K562 (cell line): ENCODE results near the gene MLST8. TPM values are rescaled to one million over a fixed set of nuclear protein-coding genes. Genes with fewer than 3 reads are reported as not detected.

Source experiments
- ATAC-seq: fragments of 200-7000 bp; cut with Tn5 transposase; 3 replicates; pipeline ENCODE4 v1.9.1; 2020; ENCODE audit warnings: moderate library complexity
- BruUV-seq: library from RNA; stranded (reverse); fragments of 400-500 nt; replicated peaks from 2 replicates; lab custom pipeline; 2021; lab: Mats Ljungman, UMichigan
- CTCF ChIA-PET: fragments of 300-600 bp; formaldehyde crosslinking; extraction: SDS; loops from one replicate; lab custom pipeline; 2021; ENCODE audit warnings: low intra/inter-chr PET ratio; lab: Yijun Ruan, JAX
- POLR2A ChIA-PET: fragments of 300-600, 350-650 bp; sonication (Branson Sonifier 250); formaldehyde crosslinking; extraction: SDS; loops from one replicate; lab custom pipeline; 2021; ENCODE audit warnings: antibody characterized with exemption, inconsistent platforms; lab: Yijun Ruan, JAX
- DNase-seq, 4 experiments: peaks; one replicate each; pipeline versions ENCODE4 v3.0.0 to v3.0.0-alpha.2; 2011 to 2018; ENCODE audit warnings: low spot score in 3 of 4, mixed read lengths in 3 of 4; ENCODE audit errors: extremely low read depth in 1 of 4
- FAIRE-seq: peaks from 2 replicates; lab custom pipeline; 2011; peaks lifted over from hg19 to GRCh38; lab: Jason Lieb, UNC
- H2AFZ ChIP-seq: 2 replicates; pipeline ENCODE4 v1.6.0; 2011; ENCODE audit warnings: low read depth, low read length, control low read depth, inconsistent platforms
- H3K27ac ChIP-seq: fragments of 200-600 bp; 3 replicates; pipeline ENCODE4 v1.8.0; 2011; ENCODE audit warnings: low read depth, mild to moderate bottlenecking, control low read depth, inconsistent platforms, low read length, moderate library complexity, mixed read lengths; ENCODE audit errors: extremely low read depth
- H3K27me3 ChIP-seq, 2 experiments: fragments of 300-600 bp in 1 of 2; 2 replicates in 1 of 2; 3 replicates in 1 of 2; pipeline versions ENCODE4 v1.6.0 to v1.8.0; 2011; ENCODE audit warnings: inconsistent platforms in 2 of 2, low read length in 2 of 2, mild to moderate bottlenecking in 1 of 2, mixed read lengths in 1 of 2, moderate library complexity in 1 of 2; ENCODE audit not compliant: control insufficient read depth in 2 of 2, insufficient read depth in 2 of 2
- H3K36me3 ChIP-seq: fragments of 300-600 bp; 3 replicates; pipeline ENCODE4 v1.8.0; 2011; ENCODE audit warnings: mild to moderate bottlenecking, low read length, inconsistent platforms; ENCODE audit not compliant: control insufficient read depth, insufficient read depth
- H3K4me1 ChIP-seq, 2 experiments: fragments of 200-600 bp in 1 of 2; replicated peaks in 1 of 2; 2 replicates in 1 of 2; 3 replicates in 1 of 2; pipeline versions ENCODE4 v1.5.1 to v1.8.0; 2011; ENCODE audit warnings: inconsistent platforms in 2 of 2, low read length in 2 of 2, mild to moderate bottlenecking in 1 of 2, mixed read lengths in 1 of 2, moderate library complexity in 1 of 2; ENCODE audit not compliant: control insufficient read depth in 2 of 2, insufficient read depth in 2 of 2
- H3K4me2 ChIP-seq: 2 replicates; pipeline ENCODE4 v1.6.1; 2011; ENCODE audit warnings: low read length, control low read depth, inconsistent platforms, mixed read lengths; ENCODE audit not compliant: insufficient read depth
- H3K4me3 ChIP-seq: fragments of 200-600 bp; sonication (generic), shearing (Covaris generic); 2 replicates; pipeline ENCODE4 v1.5.1; 2016; ENCODE audit warnings: control low read depth, inconsistent platforms
- H3K79me2 ChIP-seq: fragments of 200-600 bp; 3 replicates; pipeline ENCODE4 v1.8.0; 2011; ENCODE audit warnings: low read length, inconsistent platforms; ENCODE audit not compliant: control insufficient read depth, insufficient read depth
- H3K9ac ChIP-seq, 2 experiments: 2 replicates each; pipeline versions ENCODE4 v1.6.0 to v1.6.1; 2011; ENCODE audit warnings: low read depth in 2 of 2, low read length in 2 of 2, control low read depth in 1 of 2, inconsistent platforms in 1 of 2, mild to moderate bottlenecking in 1 of 2, mixed read lengths in 1 of 2; ENCODE audit not compliant: insufficient read depth in 1 of 2
- H3K9me1 ChIP-seq: one replicate; pipeline ENCODE4 v1.6.0; 2011; ENCODE audit warnings: inconsistent platforms, mild to moderate bottlenecking, low read length, moderate library complexity; ENCODE audit not compliant: control insufficient read depth, insufficient read depth
- H3K9me3 ChIP-seq: replicated peaks from 2 replicates; pipeline ENCODE4 v1.5.1; 2011; ENCODE audit warnings: low read depth, low read length, inconsistent platforms; ENCODE audit not compliant: control insufficient read depth, insufficient read depth
- H4K20me1 ChIP-seq: replicated peaks from 2 replicates; pipeline ENCODE4 v1.6.1; 2011; ENCODE audit warnings: low read length, inconsistent platforms, mixed read lengths; ENCODE audit not compliant: control insufficient read depth, insufficient read depth
- CBFA2T2 ChIP-seq: fragments of 450-650 bp; conservative IDR thresholded peaks from 2 replicates; pipeline ENCODE4 v1.6.1; 2017; ENCODE audit warnings: mild to moderate bottlenecking
- CBX1 ChIP-seq: sonication (generic); IDR thresholded peaks from 2 replicates; pipeline ENCODE4 v1.6.1; 2016; ENCODE audit warnings: antibody characterized with exemption, low read depth, mild to moderate bottlenecking
- CCNT2 ChIP-seq: IDR thresholded peaks from 2 replicates; pipeline ENCODE4 v1.6.1; 2011; ENCODE audit warnings: borderline replicate concordance, low read depth, mild to moderate bottlenecking, moderate library complexity, mixed read lengths, low read length; ENCODE audit not compliant: insufficient read length; ENCODE audit errors: extremely low read depth
- LEF1 ChIP-seq: fragments of 450-650 bp; IDR thresholded peaks from 2 replicates; pipeline ENCODE4 v1.6.1; 2016; ENCODE audit warnings: mild to moderate bottlenecking
- MAX ChIP-seq: sonication (generic); formaldehyde crosslinking; IDR thresholded peaks from 2 replicates; pipeline ENCODE4 v1.9.0; 2022; ENCODE audit warnings: mild to moderate bottlenecking, missing genetic modification reagents
- NR2C1 ChIP-seq, 2 experiments: fragments of 450-650 bp; IDR thresholded peaks; 2 replicates each; pipeline ENCODE4 v1.6.1; 2017; ENCODE audit warnings: mild to moderate bottlenecking in 2 of 2, antibody characterized with exemption in 1 of 2, inconsistent platforms in 1 of 2, missing compliant biosample characterization in 1 of 2, missing genetic modification characterization in 1 of 2
- NRF1 ChIP-seq, 2 experiments: fragments of 450-650 bp; IDR thresholded peaks in 1 of 2; conservative IDR thresholded peaks in 1 of 2; 2 replicates each; pipeline ENCODE4 v1.6.1; 2014; ENCODE audit warnings: mild to moderate bottlenecking in 2 of 2
- PML ChIP-seq: IDR thresholded peaks from 2 replicates; pipeline ENCODE4 v1.6.1; 2012; ENCODE audit warnings: low read length, inconsistent platforms
- POLR2A ChIP-seq: fragments of 450-650 bp; conservative IDR thresholded peaks from 2 replicates; pipeline ENCODE4 v1.6.1; 2016
- SUPT5H ChIP-seq: fragments of 450-650 bp; IDR thresholded peaks from 2 replicates; pipeline ENCODE4 v1.6.1; 2016
- TRIM24 ChIP-seq, 2 experiments: fragments of 450-650 bp; IDR thresholded peaks; 2 replicates each; pipeline ENCODE4 v1.6.1; 2016
- USF1 ChIP-seq: sonication (generic); formaldehyde crosslinking; IDR thresholded peaks from 2 replicates; pipeline ENCODE4 v1.9.0; 2022; ENCODE audit warnings: mild to moderate bottlenecking, missing genetic modification reagents
- VEZF1 ChIP-seq: fragments of 200-800 bp; sonication (Bioruptor generic); IDR thresholded peaks from 2 replicates; pipeline ENCODE4 v1.6.1; 2017; ENCODE audit warnings: missing genetic modification characterization, missing compliant biosample characterization
- ZBTB33 ChIP-seq: sonication (generic); formaldehyde crosslinking; IDR thresholded peaks from 2 replicates; pipeline ENCODE4 v1.8.1; 2023; ENCODE audit warnings: mild to moderate bottlenecking, missing genetic modification reagents
- ZNF668 ChIP-seq: fragments of 250-450 bp; sonication (Bioruptor Pico); IDR thresholded peaks from 2 replicates; pipeline ENCODE4 v1.8.0; 2022; ENCODE audit warnings: mild to moderate bottlenecking, inconsistent platforms
- WGBS: fragments of 100-300 bp; shearing (Covaris generic); methylation state at CpG from one replicate; pipeline ENCODE4 v1.1.6; 2016; ENCODE audit warnings: low coverage, mixed read lengths; ENCODE audit not compliant: insufficient coverage; ENCODE audit errors: missing lambda C conversion rate; 5-methylcytosine and 5-hydroxymethylcytosine counted together
- in situ Hi-C: fragments of 300-500 bp; cut with MboI; formaldehyde crosslinking; loops from 4 replicates; pipeline ENCODE4 v1.15.0; 2018; ENCODE audit warnings: inconsistent platforms, mixed read lengths
- intact Hi-C: fragments of 100-400 bp; cut with micrococcal nuclease; formaldehyde crosslinking; loops from 2 replicates; pipeline ENCODE4 v1.14.2; 2022
- polyA plus RNA-seq, 8 experiments: library from polyadenylated mRNA; depleted of rRNA in 4 of 8; stranded (reverse) in 5 of 8; unstranded in 3 of 8; fragments of >200 nt; fragmentation: Nextera tagmentation in 2 of 8; fragmentation: Illumina TruSeq in 1 of 8; extraction: Ambion mirVana in 2 of 8; extraction: Trizol in 1 of 8; gene quantifications; 2 replicates each; pipeline versions ENCODE4 v1.2.1 to v1.2.3, GENCODE V29; 2011 to 2014; ENCODE audit warnings: inconsistent platforms in 1 of 8, missing spikeins in 1 of 8
- total RNA-seq, 7 experiments: library from RNA; depleted of rRNA in 6 of 7; stranded (reverse); fragments of >200 nt in 6 of 7; fragmentation: Illumina TruSeq in 2 of 7; extraction: Trizol in 2 of 7; gene quantifications; 2 replicates each; pipeline versions ENCODE4 v1.2.1 to v1.2.3, GENCODE V29; 2011 to 2021; ENCODE audit warnings: low replicate concordance in 1 of 7

The MLST8 gene
- total and polyA plus RNA-seq, 9 of the 15 experiments (the other 6 are each of a cell fraction or from before 2014, with no cell fraction given) = 1.5 to 116 (median 43.3) TPM

GRCh38 chr16:2210386-2211365, 5.4 kb downstream of the MLST8 start, which contains the start of gene BRICD5:
Gene BRICD5 (minus strand): TSS chr16:2210863. CDS start chr16:2210833, 30 bp downstream.
- in situ Hi-C loops (no loop called here), intact Hi-C loops (no loop called here)
- WGBS = 25% methylated on average over 23 of the region's 24 CpGs
- H3K4me2 ChIP-seq = peak within 1 kb of the TSS; percentile 15; the same call in 1 of the 2 replicates
- H3K9me1 ChIP-seq = no peaks in the 10 kb centered on the region
- H3K27me3 ChIP-seq = no peaks in the 10 kb centered on the region
- H3K4me3 ChIP-seq = no peak within 1 kb of the TSS
- H4K20me1 ChIP-seq = peaks cover 21% of the 10 kb centered on the region
- peaks cover 61% of the 10 kb centered on the region; the same call in 2 of the 3 replicates for H3K36me3 ChIP-seq
- no peak within 1 kb of the TSS for H2AFZ ChIP-seq
- H3K4me1 ChIP-seq = peaks cover 31 to 90% of the 10 kb centered on the region in 2 experiments
- H3K79me2 ChIP-seq = peaks cover 67% of the 10 kb centered on the region
- FAIRE-seq (peak; percentile 83), DNase-seq (peak in 2 of 4 experiments; percentile 70 to 80), ATAC-seq (peak; percentile 12)
- peak within 1 kb of the TSS in 1 of 2 experiments; percentile 99; a peak in 2 of 4 replicates for H3K9ac ChIP-seq
- peak within 1 kb of the TSS; percentile 38; the same call in 1 of the 3 replicates for H3K27ac ChIP-seq
- ChIA-PET POLR2A (interaction anchor here (1.3 to 2.1 kb wide), 3 partner anchors 13 to 56 kb away, joined by 3 to 12 read pairs (median 11); partner anchors contain the start of genes CASKIN1, E4F1 and TRAF7), CTCF (no interaction called here)
- BruUV-seq = no TSS peak
- no peaks in the 10 kb centered on the region for H3K9me3 ChIP-seq
- TF ChIP-seq PML (peak; percentile 3; the same call in 1 of the 2 replicates), CBFA2T2 (peak; percentile 35; the same call in 1 of the 2 replicates), USF1 (CRISPR knock-in tag) (peak; percentile 12; the same call in 1 of the 2 replicates), MAX (CRISPR knock-in tag) (peak; percentile 47), CCNT2 (peak; percentile 25), SUPT5H (peak; percentile 29; the same call in 1 of the 2 replicates), POLR2A (peak; percentile 69), ZBTB33 (CRISPR knock-in tag) (0 out of 2 replicates have a peak, but pooled peaks have one; percentile 12), NR2C1 (IDR thresholded peaks at IDR 0.05) (0 out of 2 replicates have a peak, but pooled peaks have one; percentile 21), NR2C1 (tag; IDR thresholded peaks at IDR 0.05) (peak; percentile 41; the same call in 1 of the 2 replicates), CBX1 (peak; percentile 14; the same call in 1 of the 2 replicates), TRIM24 (IDR thresholded peaks at IDR 0.05) (peak in 1 of 2 experiments; percentile 21; a peak in 1 of 4 replicates), VEZF1 (CRISPR knock-in tag) (peak; percentile 49; the same call in 1 of the 2 replicates), NRF1 (conservative IDR thresholded peaks at IDR 0.05 in 1 of 2, IDR thresholded peaks at IDR 0.05 in 1 of 2) (peak; percentile 23 to 35; a peak in 1 of 4 replicates), LEF1 (0 out of 2 replicates have a peak, but pooled peaks have one; percentile 15), ZNF668 (CRISPR knock-in tag) (no peak)
